T-helper 2 cell (primary cell): ENCODE measurements around the gene FTO.
A peak's percentile ranks its signal among the peaks of the same experiment; 100 is the strongest.

ENCODE experiments used
- DNase-seq, 5 experiments: peaks; one replicate each; pipeline versions ENCODE4 v3.0.0 to v3.0.0-alpha.2; 2012 to 2022

FTO gene

GRCh38 chr16:54027062-54027461 lies 323.1 kb downstream of the FTO start:
- no peak for DNase-seq

GRCh38 chr16:54027558-54027957 lies 323.6 kb downstream of the FTO start:
- no peak for DNase-seq

GRCh38 chr16:54027995-54028394 lies 324.0 kb downstream of the FTO start:
- DNase-seq, result no peak

GRCh38 chr16:54030451-54030850 lies 326.5 kb downstream of the FTO start:
- DNase-seq, result no peak

- no peak for DNase-seq
These were observed 327.3 kb downstream of the FTO start for GRCh38 chr16:54031107-54031760.

- DNase-seq, result no peak
These were observed 329.8 kb downstream of the FTO start for GRCh38 chr16:54033747-54034146.

- DNase-seq, result no peak
These were observed 330.7 kb downstream of the FTO start for GRCh38 chr16:54034684-54035083.

- no peak for DNase-seq
These were observed 336.5 kb downstream of the FTO start for GRCh38 chr16:54040480-54040879.

GRCh38 chr16:54040975-54041374 lies 337.0 kb downstream of the FTO start:
- no peak for DNase-seq

- DNase-seq, result no peak
These were observed 344.9 kb downstream of the FTO start for GRCh38 chr16:54048586-54049495.

- DNase-seq, result no peak
These were observed 345.9 kb downstream of the FTO start for GRCh38 chr16:54049591-54050458.

- DNase-seq, result no peak
These were observed 346.7 kb downstream of the FTO start for GRCh38 chr16:54050459-54051210.

- DNase-seq, result peak in 1 of 5 experiments; percentile 50
These were observed 347.9 kb downstream of the FTO start for GRCh38 chr16:54051821-54052220.

- no peak for DNase-seq
These were observed 348.3 kb downstream of the FTO start for GRCh38 chr16:54052271-54052670.

- DNase-seq, result no peak
These were observed 350.2 kb downstream of the FTO start for GRCh38 chr16:54053891-54054820.

- no peak for DNase-seq
These were observed 351.2 kb downstream of the FTO start for GRCh38 chr16:54055191-54055590.

- no peak for DNase-seq
These were observed 351.9 kb downstream of the FTO start for GRCh38 chr16:54055864-54056263.

GRCh38 chr16:54056921-54057320 lies 353.0 kb downstream of the FTO start:
- no peak for DNase-seq

- DNase-seq, result no peak
These were observed 355.4 kb downstream of the FTO start for GRCh38 chr16:54059319-54059718.

- DNase-seq, result no peak
These were observed 356.9 kb downstream of the FTO start for GRCh38 chr16:54060599-54061421.
